ENCODE measurements around the gene TGFBR1. TPM values are rescaled to one million over a fixed set of nuclear protein-coding genes. Genes with fewer than 3 reads are reported as not detected.

The TGFBR1 gene
- total RNA-seq, 1 experiment from 2014 or later = 31.8 TPM

- Mint-ChIP-seq H3K9me3 (ENCODE audit: unreplicated experiment) (no peaks in the 10 kb centered on the region), H3K27ac (ENCODE audit: unreplicated experiment) (no peak overlapping the region), H3K4me1 (ENCODE audit: low read depth, unreplicated experiment) (peaks cover 9% of the 10 kb centered on the region), H3K27me3 (ENCODE audit: insufficient read depth, unreplicated experiment) (peaks cover 12% of the 10 kb centered on the region), H3K36me3 (ENCODE audit: insufficient read depth, unreplicated experiment) (no peaks in the 10 kb centered on the region), H3K4me3 (ENCODE audit: unreplicated experiment) (no peak overlapping the region)
- Histone ChIP-seq H3K9me3 (no peaks in the 10 kb centered on the region), H3K4me1 (peaks cover 11% of the 10 kb centered on the region), H3K27me3 (replicated peaks; ENCODE audit: control insufficient read depth, insufficient read depth, low read length) (no peaks in the 10 kb centered on the region), H3K4me3 (ENCODE audit: low read depth, low read length) (no peak overlapping the region), H3K36me3 (ENCODE audit: control insufficient read depth, insufficient read depth, low read length) (no peaks in the 10 kb centered on the region)
- DNase-seq = no peak
- ChIA-PET CTCF (no interaction called here), POLR2A (no interaction called here)
- intact Hi-C loops (cut with micrococcal nuclease; ENCODE audit: unreplicated experiment) = loop anchor here (5.0 to 10.0 kb wide), 5 partner anchors 39 to 1411 kb away; partner anchors contain the start of genes ALG2, NR4A3 and SEC61B
- TF ChIP-seq CTCF (IDR thresholded peaks at IDR 0.05; ENCODE audit: insufficient read depth in 1 of 2, low read depth in 1 of 2, low read length in 1 of 2, severe bottlenecking in 1 of 2, unreplicated experiment in 1 of 2) = no peak
- BruUV-seq (replicated peaks) = no TSS peak
These were observed 78.7 kb downstream of the TGFBR1 start for GRCh38 chr9:99183616-99184015.

GRCh38 chr9:99184110-99184474 is 79.2 kb downstream of the TGFBR1 start:
- ChIA-PET CTCF (interaction anchor here (0.6 kb wide), 1 partner anchor 78 kb away, joined by 3 read pairs; no protein-coding TSS in a partner anchor), POLR2A (interaction anchor here (0.5 kb wide), 1 partner anchor 506 kb away, joined by 3 read pairs; no protein-coding TSS in a partner anchor)
- Histone ChIP-seq H3K9me3 (no peaks in the 10 kb centered on the region), H3K4me1 (peaks cover 11% of the 10 kb centered on the region), H3K36me3 (ENCODE audit: control insufficient read depth, insufficient read depth, low read length) (no peaks in the 10 kb centered on the region), H3K4me3 (ENCODE audit: low read depth, low read length) (no peak overlapping the region), H3K27me3 (replicated peaks; ENCODE audit: control insufficient read depth, insufficient read depth, low read length) (no peaks in the 10 kb centered on the region)
- Mint-ChIP-seq H3K4me3 (ENCODE audit: unreplicated experiment) (no peak overlapping the region), H3K27me3 (ENCODE audit: insufficient read depth, unreplicated experiment) (peaks cover 13% of the 10 kb centered on the region), H3K36me3 (ENCODE audit: insufficient read depth, unreplicated experiment) (no peaks in the 10 kb centered on the region), H3K4me1 (ENCODE audit: low read depth, unreplicated experiment) (peaks cover 9% of the 10 kb centered on the region), H3K27ac (ENCODE audit: unreplicated experiment) (no peak overlapping the region), H3K9me3 (ENCODE audit: unreplicated experiment) (no peaks in the 10 kb centered on the region)
- intact Hi-C loops (cut with micrococcal nuclease; ENCODE audit: unreplicated experiment) = loop anchor here (5.0 to 10.0 kb wide), 5 partner anchors 38 to 1411 kb away; partner anchors contain the start of genes ALG2, NR4A3 and SEC61B
- DNase-seq = no peak
- no TSS peak for BruUV-seq (replicated peaks)
- no peak for TF ChIP-seq CTCF (IDR thresholded peaks at IDR 0.05; ENCODE audit: insufficient read depth in 1 of 2, low read depth in 1 of 2, low read length in 1 of 2, severe bottlenecking in 1 of 2, unreplicated experiment in 1 of 2)

GRCh38 chr9:99184475-99185347 is 79.8 kb downstream of the TGFBR1 start:
- H3K36me3 Mint-ChIP-seq (ENCODE audit: insufficient read depth, unreplicated experiment) = no peaks in the 10 kb centered on the region
- no peaks in the 10 kb centered on the region for H3K9me3 ChIP-seq
- H3K9me3 Mint-ChIP-seq (ENCODE audit: unreplicated experiment) = no peaks in the 10 kb centered on the region
- ChIA-PET POLR2A (interaction anchor here (0.5 to 0.6 kb wide), 2 partner anchors 257 to 505 kb away, joined by 3 to 8 read pairs; no protein-coding TSS in a partner anchor), CTCF (interaction anchor here (0.6 to 1.0 kb wide), 4 partner anchors 38 to 1141 kb away, joined by 3 to 4 read pairs (median 3); no protein-coding TSS in a partner anchor)
- peaks cover 16% of the 10 kb centered on the region for H3K27me3 Mint-ChIP-seq (ENCODE audit: insufficient read depth, unreplicated experiment)
- no peak overlapping the region for H3K4me3 ChIP-seq (ENCODE audit: low read depth, low read length)
- peak; percentile 93 to 94 for TF ChIP-seq CTCF (IDR thresholded peaks at IDR 0.05; ENCODE audit: insufficient read depth in 1 of 2, low read depth in 1 of 2, low read length in 1 of 2, severe bottlenecking in 1 of 2, unreplicated experiment in 1 of 2)
- intact Hi-C loops (cut with micrococcal nuclease; ENCODE audit: unreplicated experiment) = loop anchor here (5.0 to 10.0 kb wide), 5 partner anchors 38 to 1410 kb away; partner anchors contain the start of genes ALG2, NR4A3 and SEC61B
- H3K4me3 Mint-ChIP-seq (ENCODE audit: unreplicated experiment) = no peak overlapping the region
- H3K27ac Mint-ChIP-seq (ENCODE audit: unreplicated experiment) = no peak overlapping the region
- H3K4me1 ChIP-seq = peaks cover 11% of the 10 kb centered on the region
- no TSS peak for BruUV-seq (replicated peaks)
- H3K4me1 Mint-ChIP-seq (ENCODE audit: low read depth, unreplicated experiment) = peaks cover 9% of the 10 kb centered on the region
- peak; percentile 81 to 82 for DNase-seq
- H3K36me3 ChIP-seq (ENCODE audit: control insufficient read depth, insufficient read depth, low read length) = no peaks in the 10 kb centered on the region
- no peaks in the 10 kb centered on the region for H3K27me3 ChIP-seq (replicated peaks; ENCODE audit: control insufficient read depth, insufficient read depth, low read length)
